PC-9 (cell line): ENCODE results near the gene CFAP97.

ENCODE experiments used
- EZH2 ChIP-seq: fragments of 200-600 bp; sonication (generic); IDR thresholded peaks from 2 replicates; pipeline ENCODE4 v1.8.0; 2017; ENCODE audit warnings: antibody characterized with exemption, low read depth
- TF ChIP-seq, protein P1 (sequence below): fragments of 200-600 bp; sonication (generic); conservative IDR thresholded peaks from 2 replicates; pipeline ENCODE4 v1.6.1; 2017; ENCODE audit warnings: mixed run types, antibody characterized with exemption, mild to moderate bottlenecking, moderate library complexity

GRCh38 chr4:185235119-185235842 is 31.5 kb upstream of the CFAP97 start:
- TF ChIP-seq, protein P1, sequence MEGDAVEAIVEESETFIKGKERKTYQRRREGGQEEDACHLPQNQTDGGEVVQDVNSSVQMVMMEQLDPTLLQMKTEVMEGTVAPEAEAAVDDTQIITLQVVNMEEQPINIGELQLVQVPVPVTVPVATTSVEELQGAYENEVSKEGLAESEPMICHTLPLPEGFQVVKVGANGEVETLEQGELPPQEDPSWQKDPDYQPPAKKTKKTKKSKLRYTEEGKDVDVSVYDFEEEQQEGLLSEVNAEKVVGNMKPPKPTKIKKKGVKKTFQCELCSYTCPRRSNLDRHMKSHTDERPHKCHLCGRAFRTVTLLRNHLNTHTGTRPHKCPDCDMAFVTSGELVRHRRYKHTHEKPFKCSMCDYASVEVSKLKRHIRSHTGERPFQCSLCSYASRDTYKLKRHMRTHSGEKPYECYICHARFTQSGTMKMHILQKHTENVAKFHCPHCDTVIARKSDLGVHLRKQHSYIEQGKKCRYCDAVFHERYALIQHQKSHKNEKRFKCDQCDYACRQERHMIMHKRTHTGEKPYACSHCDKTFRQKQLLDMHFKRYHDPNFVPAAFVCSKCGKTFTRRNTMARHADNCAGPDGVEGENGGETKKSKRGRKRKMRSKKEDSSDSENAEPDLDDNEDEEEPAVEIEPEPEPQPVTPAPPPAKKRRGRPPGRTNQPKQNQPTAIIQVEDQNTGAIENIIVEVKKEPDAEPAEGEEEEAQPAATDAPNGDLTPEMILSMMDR, result no peak
- no peak for TF ChIP-seq EZH2
